Skin epidermis (tissue), 12 donors: ENCODE data around the gene C11orf21.
"Not testable (repeated sequence)": the region's sequence is repeated elsewhere in the genome, so short reads cannot be mapped to it uniquely, and the experiment has no call there.

Experiments
- H3K27ac ChIP-seq, 21 experiments: fragments of 200-600 bp; sonication (generic) in 11 of 21; one replicate each; pipeline ENCODE4 v1.5.0; 2020; ENCODE audit warnings: mild to moderate bottlenecking in 3 of 21, inconsistent platforms in 2 of 21, moderate library complexity in 2 of 21
- H3K4me3 ChIP-seq, 7 experiments: fragments of 200-600 bp; sonication (generic) in 2 of 7; one replicate each; pipeline ENCODE4 v1.5.0; 2020; ENCODE audit warnings: inconsistent platforms in 2 of 7, mild to moderate bottlenecking in 2 of 7, moderate library complexity in 1 of 7

The C11orf21 gene

DNA sequence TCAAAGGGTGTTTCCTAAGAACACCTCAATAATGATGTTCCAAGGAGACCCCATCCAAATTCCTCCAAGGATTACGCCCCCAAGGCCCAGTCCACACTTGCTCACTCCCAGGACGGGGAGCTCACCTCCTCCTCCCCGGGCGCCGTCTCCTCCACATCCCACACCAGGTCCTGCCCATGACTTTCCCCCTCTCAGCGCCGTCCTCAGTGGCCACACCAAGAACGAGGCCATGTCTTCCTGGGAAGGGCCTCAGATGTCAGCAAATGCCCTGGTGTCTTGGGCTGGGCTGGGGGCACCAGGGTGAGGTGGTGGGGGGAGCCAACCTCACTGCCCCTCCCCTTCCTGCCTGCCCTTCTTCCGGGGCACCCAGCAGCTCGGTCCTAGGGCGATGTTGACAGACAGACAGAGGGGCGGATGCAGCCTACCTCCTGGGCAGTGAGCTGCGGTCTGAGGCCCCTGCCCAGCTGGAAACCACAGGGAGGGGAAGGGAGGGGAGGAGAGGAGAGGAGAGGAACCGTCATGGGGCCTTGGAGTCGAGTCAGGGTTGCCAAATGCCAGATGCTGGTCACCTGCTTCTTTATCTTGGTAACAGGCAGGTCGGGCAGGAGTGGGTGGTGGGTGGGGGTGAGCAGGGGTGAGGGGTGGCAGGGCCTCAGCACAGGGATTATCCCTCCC lies at the start of gene C11orf21, which contains the start of gene TSPAN32:
C11orf21 (minus strand) TSS at position 288 of the 675 bp plus-strand sequence; CDS start at position 178, 110 bp downstream.
TSPAN32 (plus strand) TSS at position 383 of the 675 bp plus-strand sequence; CDS start at position 520, 137 bp downstream.
- Histone ChIP-seq H3K4me3 (peak within 1 kb of the TSS; percentile 6 to 28 (median 21)), H3K27ac (peak within 1 kb of the TSS in 19 of 21 experiments; percentile 12 to 93 (median 73))

DNA sequence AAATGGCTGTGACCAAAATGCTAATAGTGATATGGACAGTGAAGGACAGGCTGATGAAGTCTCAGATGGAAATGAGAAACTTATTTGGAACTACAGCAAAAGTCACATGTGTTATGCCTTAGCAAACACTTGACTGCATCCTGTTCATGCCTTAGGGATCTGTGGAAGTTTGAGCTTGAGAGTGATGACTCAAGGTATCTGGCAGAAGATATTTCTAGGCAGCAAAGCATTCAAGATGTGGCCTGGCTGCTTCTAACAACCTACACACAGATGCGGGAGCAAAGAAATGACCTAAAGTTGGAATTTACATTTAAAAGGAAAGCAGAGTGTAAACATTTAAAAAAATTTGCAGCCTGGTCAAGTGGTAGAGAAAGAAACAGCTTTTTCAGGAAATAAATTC lies 47.3 kb upstream of the C11orf21 start:
- no peak overlapping the region for H3K27ac ChIP-seq
- no peak overlapping the region for H3K4me3 ChIP-seq

DNA sequence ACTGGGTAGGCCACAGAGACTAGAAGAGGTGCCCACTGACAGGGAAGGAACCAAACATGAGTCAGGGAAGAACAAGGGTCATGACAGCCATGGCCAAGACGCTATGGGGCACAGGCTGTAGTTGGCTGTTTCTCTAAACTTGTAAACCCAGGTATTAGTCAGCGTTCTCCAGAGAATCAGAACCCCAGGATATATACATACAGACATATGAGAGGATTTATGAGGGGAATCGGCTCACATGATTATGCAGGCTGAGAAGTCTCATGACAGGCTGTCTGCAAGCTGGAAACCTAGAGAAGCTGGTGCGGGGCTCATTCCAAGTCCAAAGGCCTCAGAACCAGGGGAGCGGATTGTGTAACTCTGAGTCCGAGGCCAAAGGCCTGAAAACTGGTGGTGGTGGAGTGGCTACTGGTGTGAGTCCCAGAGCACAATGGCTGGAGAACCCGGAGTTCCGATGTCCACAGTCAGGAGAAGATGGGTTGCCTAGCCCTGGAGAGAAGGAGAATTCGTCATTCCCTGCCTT lies 45.7 kb upstream of the C11orf21 start:
- H3K4me3 ChIP-seq = no peak overlapping the region
- no peak overlapping the region for H3K27ac ChIP-seq

DNA sequence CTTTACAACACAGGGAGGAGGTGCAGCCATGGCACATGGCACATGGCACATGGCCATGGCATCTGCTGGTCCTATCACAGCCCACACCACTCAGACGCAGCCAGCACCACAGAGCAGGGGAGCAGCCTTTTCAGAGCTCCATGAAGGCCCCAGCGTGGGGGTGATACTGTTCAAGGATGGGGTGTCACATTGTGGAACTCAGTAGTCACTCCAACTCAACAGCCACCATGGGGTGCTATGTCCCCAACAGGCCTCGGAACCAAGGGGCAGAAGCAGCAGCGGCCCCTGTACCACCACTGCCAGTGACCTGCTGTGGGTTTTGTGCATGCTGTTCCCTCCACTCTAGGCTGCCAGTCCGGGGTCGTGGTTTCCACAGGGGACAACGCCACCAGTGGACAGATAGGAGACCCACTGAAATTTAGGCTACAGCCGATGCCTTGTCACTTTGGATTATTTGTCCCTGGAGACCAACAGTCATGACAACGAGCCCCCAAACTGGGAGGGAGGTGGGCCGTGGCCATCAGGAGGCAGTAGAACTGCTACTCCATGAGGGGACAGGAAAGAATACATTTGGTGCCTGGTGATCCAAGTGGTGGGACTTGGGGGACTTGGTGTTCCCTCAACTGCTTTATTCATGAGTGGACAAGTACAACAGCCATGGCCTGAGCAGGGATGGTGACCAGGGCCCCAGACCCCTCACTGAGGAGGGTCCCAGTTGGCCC lies 45.0 kb upstream of the C11orf21 start:
- Histone ChIP-seq H3K27ac (no peak overlapping the region), H3K4me3 (no peak overlapping the region)

DNA sequence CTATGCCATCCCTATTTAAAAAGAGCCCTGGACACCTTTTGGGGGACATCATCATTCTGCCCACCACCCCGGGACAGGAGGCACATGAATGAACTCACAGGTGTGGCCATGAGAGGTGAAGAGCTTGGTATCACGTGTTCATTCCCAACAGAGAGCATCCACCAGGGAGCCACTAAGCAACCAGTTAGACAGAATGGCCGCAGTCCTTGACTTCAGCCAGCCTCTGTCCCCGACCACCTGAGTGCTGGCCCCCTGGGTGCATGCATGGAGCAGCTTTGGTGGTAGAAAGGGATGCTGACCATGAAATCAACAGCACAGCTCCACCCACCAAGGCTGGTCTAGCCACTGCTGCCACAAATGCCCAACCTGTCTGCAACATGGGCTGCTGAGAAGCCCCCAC lies 44.3 kb upstream of the C11orf21 start:
- no peak overlapping the region for H3K4me3 ChIP-seq
- no peak overlapping the region for H3K27ac ChIP-seq

DNA sequence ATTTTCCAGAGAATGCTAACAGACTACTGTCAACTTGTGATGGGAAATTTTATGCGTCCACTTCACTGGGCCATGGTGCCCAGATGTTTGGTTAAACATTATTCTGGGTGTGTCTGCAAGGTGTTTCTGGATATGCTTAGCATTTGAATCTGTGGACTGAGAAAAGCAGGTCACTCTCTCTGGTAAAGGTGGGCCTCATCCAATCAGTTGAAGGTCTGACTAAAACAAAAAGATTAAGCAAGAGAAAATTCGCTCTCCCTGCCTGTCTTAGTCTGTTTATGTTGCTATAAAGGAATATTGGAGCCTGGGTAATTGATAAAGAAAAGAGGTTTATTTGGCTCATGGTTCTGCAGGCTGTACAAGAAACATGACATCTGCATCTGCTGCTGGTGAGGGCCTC lies 43.3 kb upstream of the C11orf21 start:
- Histone ChIP-seq H3K4me3 (no peak overlapping the region), H3K27ac (no peak overlapping the region)

DNA sequence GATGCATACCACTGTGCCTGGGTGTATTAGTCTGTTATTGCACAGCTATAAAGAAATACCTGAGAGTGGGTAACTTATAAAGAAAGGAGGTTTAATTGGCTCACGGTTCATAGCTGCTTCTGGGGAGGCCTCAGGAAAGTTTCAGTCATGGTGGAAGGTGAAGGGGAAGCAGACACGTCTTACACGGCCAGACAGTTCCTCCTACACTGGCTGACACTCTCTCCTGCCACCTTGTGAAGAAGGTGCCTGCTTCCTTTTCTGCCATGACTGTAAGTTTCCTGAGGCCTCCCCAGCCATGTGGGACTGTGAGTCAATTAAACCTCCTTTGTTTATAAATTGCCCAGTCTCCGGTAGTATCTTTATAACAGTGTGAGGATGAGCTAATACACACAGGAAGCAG lies 41.8 kb upstream of the C11orf21 start:
- Histone ChIP-seq H3K27ac (no peak overlapping the region), H3K4me3 (no peak overlapping the region)

DNA sequence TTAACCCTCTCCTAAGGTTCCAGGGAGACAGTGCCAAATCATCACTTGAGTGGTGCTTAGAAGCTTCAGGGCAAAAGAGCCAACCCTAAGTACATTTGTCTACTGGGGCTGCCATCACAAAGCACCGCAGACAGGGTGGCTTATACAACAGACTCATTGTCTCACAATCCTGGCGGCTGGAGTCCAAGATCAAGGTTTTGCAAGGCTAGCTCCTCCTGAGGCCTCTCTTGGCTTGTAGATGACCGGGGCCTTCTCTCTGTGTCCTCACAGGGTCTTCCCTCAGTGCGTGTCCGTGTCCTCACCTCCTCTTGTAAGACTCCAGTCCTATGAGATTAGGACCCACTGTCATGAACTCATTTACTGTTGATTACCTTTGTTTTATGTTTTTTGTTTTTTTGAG lies 41.3 kb upstream of the C11orf21 start:
- no peak overlapping the region for H3K4me3 ChIP-seq

DNA sequence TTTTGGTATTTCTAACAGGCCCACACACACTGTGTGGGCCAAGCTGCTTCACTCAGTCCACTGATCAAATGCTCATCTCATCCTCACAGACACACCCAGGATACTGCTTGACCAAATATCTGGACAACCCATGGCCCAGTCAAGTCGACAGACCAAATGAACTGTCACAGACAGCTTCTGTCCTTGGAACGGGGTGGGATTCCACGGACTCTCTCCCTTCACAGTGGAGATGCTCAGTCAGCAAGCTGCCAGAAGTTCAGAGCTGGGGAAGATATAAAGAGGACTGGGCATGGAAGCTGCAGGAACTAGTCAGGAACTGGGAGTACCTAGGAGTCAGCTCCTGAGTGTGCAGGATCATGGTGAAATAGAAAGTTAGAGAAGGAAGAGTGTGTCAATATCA lies 40.8 kb upstream of the C11orf21 start:
- H3K4me3 ChIP-seq = no peak overlapping the region
- no peak overlapping the region for H3K27ac ChIP-seq

More for the DNA sequence above, 41.3 kb upstream of the C11orf21 start:
- no peak overlapping the region for H3K27ac ChIP-seq

DNA sequence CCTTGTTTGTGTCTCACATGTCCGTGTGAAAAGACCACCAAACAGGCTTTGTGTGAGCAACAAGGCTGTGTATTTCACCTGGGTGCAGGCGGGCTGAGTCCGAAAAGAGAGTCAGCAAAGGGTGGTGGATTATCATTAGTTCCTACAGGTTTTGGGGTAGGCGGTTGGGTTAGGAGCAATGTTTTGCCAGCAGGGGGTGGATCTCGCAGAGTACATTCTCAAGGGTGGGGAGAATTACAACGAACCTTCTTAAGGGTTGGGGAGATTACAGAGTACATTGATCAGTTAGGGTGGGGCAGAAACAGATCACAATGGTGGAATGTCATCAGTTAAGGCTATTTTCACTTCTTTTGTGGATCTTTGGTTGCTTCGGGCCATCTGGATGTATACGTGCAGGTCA lies 37.0 kb upstream of the C11orf21 start:
- not testable (repeated sequence) for H3K27ac ChIP-seq, H3K4me3 ChIP-seq

DNA sequence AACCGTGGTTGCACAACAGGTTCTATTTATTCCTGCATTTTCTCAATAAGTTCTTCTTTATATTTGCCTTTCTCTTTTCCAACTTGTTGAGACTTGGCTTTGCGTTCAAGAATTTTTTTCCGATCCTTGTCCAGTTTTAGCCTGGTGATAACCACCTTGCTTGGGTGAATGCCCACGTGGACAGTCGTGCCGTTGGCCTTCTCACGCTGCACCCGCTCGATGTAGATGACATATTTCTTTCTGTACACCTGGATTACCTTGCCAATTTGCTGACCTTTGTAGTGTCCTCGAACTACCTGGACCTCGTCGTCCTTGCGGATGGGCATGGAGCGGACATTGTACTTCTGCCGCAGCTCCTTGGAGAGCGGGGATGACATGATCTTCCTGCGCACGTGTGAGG lies 33.6 kb upstream of the C11orf21 start:
- H3K4me3 ChIP-seq, H3K27ac ChIP-seq: not testable (repeated sequence)

DNA sequence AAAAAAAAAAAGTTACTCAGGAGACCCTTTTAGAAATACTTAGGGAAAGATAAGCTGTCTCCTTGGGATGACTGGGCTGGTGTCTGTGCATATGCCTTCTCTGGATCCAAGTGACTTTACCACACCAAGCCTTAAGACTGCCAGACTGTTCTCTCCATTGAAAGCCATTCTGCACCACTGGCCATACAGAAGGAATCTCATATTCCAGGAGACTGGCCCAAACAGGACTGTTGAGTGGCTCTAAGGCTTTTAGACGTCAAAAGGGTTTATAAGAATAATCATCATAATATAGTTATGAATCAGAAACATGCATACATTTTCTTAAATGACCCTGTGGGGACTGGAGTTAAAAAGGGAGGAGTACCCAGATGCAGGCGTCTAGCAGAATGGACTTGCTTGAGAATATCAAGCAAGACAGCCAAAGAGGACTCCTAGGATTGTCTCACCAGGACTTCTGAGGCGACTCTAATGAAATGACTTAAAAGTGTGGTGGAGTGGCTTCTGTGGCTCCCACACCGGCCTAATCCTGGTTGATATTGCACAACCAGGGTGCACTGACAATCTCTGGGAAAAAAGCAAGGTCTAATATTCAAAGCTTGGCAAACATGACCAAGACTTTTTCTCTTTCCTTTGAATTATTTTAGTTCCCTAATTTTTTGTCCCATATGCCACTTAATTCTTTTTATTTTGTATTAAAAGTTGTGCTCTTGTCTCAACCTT lies 31.9 kb upstream of the C11orf21 start:
- H3K27ac ChIP-seq, H3K4me3 ChIP-seq: not testable (repeated sequence)

DNA sequence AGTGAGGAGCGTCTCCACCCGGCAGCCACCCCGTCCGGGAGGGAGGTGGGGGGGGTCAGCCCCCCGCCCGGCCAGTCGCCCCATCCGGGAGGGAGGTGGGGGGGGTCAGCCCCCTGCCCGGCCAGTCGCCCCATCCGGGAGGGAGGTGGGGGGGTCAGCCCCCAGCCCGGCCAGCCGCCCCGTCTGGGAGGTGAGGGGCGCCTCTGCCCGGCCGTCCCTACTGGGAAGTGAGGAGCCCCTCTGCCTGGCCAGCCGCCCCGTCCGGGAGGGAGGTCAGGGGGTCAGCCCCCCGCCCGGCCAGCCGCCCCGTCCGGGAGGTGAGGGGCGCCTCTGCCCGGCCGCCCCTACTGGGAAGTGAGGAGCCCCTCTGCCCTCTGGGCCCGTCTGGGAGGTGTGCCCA lies 30.9 kb upstream of the C11orf21 start:
- H3K4me3 ChIP-seq, H3K27ac ChIP-seq: not testable (repeated sequence)

DNA sequence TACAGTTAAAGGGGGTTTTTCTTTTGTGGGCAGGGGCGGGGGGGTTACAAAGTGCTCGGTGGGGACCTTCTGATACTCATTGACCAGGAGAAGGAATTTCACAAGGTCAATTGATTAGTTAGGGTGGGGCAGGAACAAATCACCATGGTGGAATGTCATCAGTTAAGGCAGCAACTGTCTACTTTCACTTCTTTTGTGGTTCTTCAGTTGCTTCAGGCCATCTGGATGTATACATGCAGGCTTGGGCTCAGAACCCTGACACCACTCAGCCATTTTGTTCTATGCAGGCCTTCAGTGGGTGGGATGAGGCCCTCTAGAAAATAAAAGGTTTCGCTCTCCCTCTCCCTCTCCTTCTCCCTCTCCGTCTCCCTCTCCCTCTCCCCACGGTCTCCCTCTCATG lies 29.7 kb upstream of the C11orf21 start:
- Histone ChIP-seq H3K27ac (no peak overlapping the region), H3K4me3 (no peak overlapping the region)

DNA sequence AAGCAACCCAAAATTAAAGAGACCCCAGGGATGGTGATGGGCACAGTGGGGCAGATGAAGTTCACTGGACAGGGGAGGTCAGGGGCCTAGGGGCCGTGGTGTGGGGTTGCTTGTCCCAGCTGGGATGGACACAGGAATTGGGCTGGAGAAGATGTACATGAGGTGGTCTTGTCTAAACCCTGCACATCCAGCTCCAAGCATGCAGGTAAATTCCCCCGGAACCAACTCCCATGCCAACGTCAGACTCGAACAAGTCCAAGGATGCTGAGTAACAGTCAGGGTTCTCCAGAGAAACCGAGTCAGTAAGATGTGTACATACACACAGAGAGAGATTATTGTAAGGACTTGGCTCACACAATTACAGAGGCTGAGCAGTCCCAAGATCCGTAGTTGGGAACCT lies 29.0 kb upstream of the C11orf21 start:
- Histone ChIP-seq H3K27ac (no peak overlapping the region), H3K4me3 (no peak overlapping the region)

DNA sequence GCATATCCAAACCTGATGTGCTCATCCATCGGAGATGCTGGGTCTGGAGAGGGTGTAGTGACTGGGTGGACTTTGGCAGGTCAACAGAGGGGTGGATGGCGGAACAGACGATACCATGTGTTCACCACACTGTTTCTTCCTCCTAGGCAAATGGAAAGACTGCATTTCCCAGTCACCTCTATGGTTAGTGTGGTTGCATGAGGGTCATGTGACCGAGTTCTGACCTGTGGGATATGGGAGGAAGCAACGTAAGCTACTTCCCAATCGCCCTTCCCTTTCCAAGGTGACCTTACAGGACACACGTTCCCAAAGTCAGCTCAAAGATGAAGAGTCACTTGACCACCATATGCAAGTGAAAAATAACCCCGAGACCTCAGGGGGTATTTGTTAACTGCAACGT lies 27.8 kb upstream of the C11orf21 start:
- no peak overlapping the region for H3K4me3 ChIP-seq
- H3K27ac ChIP-seq = no peak overlapping the region

DNA sequence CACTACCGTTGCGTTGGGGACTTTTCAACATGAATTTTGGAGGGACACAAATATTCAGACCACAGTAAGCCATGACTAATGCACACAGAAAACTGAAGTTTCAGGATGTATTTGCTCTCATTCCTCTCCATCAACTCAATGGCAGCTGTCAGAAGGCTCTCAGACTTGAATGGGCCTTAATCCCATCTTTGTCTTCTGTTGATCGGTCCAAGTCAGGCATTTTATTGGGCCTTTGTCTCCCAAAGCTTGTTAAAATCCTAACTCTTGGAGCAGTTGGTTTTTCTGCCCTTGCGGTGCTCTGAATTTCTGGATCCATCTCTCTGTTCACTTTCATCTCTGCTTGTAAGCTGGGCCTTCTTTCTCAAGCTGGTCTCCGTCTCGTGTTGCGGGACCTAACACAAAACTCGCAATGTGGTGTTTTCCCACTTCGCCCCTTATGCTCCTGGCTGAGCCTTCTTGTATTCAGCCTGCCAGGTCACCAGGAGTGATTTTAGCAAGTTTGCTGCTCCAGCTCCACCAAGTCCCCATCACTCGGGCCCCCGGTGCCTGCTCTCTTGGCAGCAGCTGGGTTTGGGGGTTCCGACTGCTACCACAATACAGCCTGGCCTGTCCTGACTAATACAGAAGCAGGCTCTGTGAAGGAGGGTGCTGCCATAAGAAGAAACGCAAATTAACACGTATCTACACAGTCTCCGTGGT lies 27.1 kb upstream of the C11orf21 start:
- H3K4me3 ChIP-seq = no peak overlapping the region
- H3K27ac ChIP-seq = no peak overlapping the region

DNA sequence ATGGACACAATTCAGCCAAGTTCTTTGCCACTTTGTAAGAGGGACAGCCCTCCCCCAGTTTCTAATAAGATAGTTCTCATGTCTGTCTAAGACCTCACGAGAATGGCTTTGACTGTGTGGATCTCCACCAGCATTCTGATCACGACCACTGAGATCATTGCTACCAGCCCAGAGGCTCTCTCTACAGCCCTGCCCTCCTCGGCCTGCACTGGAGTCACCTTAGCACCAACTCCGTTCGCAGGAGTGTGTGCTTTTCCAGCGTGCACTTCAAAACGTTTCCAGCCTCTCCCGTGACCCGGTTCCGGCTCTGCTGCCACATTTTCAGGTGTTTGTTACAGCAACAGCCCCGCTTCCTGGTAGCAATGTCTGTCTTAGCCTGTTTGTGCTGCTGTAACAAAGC lies 26.3 kb upstream of the C11orf21 start:
- Histone ChIP-seq H3K27ac (no peak overlapping the region), H3K4me3 (no peak overlapping the region)

DNA sequence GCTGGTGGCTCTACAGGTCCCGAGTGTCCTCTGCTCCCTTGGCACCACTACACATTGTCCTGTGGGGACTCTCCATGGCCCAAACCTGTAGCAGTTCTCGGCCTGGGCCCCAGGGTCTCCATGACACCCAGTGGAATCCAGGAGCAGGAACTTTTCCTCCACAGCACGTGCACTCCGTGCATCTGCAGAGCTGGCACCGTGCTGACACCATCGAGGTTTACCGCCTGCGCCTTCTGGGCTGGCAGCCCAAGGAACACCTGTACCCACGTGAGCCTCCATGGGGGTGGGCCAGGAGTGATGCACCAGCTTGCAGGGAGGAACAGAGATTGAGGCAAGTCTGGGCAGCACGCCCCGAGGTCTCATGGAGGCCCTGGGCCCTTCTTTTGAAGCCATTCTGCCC lies 25.3 kb upstream of the C11orf21 start:
- no peak overlapping the region for H3K4me3 ChIP-seq
- no peak overlapping the region for H3K27ac ChIP-seq

DNA sequence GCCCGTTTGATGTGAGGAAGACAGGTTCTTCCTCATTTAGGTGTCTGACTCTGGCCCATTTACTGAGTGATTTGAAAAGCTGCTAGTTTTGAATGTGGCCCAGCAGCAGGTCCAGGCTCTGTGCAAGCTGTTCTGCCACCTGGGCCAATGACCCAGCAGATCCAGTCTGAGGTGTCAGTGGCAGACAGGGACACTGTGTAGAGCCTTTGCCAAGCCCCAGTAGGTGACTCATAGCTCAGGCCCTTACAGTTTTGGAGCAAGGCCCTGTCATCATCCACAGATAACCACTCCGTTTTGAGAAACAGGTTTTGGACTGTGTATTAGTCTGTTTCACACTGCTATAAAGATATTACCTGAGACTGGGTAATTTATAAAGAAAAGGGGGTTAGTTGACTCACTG lies 24.0 kb upstream of the C11orf21 start:
- Histone ChIP-seq H3K4me3 (no peak overlapping the region), H3K27ac (no peak overlapping the region)
